Upper lobe of left lung (tissue), 4 donors: Measurements from ENCODE around the gene N4BP2L2.

ENCODE experiments used
- EP300 ChIP-seq, 4 donors: sonication (generic); formaldehyde crosslinking; IDR thresholded peaks; one replicate each; pipeline ENCODE4 v1.5.1; 2017; ENCODE audit warnings: antibody characterized with exemption in 4 of 4, control low read depth in 2 of 4
- POLR2A ChIP-seq, 4 donors: fragments of 450-650 bp; IDR thresholded peaks; one replicate each; pipeline ENCODE4 v1.5.1; 2016 to 2017; ENCODE audit warnings: antibody characterized with exemption in 4 of 4, mild to moderate bottlenecking in 2 of 4
- POLR2AphosphoS5 ChIP-seq, 2 donors: sonication (generic); formaldehyde crosslinking; IDR thresholded peaks; one replicate each; pipeline ENCODE4 v1.5.1; 2017; ENCODE audit warnings: antibody characterized with exemption in 2 of 2
- TF ChIP-seq, protein P1 (sequence below), 6 experiments: fragments of 450-650 bp in 4 of 6; fragments of 200-600 bp in 2 of 6; sonication (generic) in 2 of 6; IDR thresholded peaks; one replicate each; pipeline ENCODE4 v1.5.1; 2016 to 2019; ENCODE audit warnings: antibody characterized with exemption in 6 of 6

DNA sequence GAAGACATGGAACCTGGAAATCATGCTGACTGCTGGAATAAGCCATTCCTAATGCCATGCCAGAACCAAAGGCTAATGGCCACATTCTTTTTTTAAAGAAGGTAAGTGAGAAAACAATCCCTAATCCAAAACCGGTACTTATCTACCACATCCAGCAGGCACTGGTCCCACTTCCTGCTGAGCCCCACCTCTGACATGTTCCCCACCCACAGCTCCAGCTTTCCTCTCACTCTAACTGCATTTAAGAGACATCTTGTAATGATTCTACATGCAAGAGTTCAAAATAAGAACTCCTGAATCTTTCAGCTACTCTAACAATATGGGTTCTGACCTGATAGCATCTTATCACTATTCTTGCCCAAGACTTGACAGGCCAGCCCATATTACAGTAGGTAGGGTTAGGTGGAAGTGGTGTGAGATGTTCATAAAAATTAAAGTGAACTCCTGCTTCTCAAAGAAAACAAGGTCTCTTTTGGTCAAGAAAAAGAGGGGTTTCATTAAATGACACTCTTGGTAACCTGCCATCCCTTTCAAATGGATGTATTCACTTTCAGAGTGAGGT lies 41.9 kb downstream of the N4BP2L2 start:
- TF ChIP-seq POLR2A (IDR thresholded peaks at IDR 0.05) = no peak
- no peak for TF ChIP-seq POLR2AphosphoS5 (IDR thresholded peaks at IDR 0.05)
- TF ChIP-seq, protein P1, sequence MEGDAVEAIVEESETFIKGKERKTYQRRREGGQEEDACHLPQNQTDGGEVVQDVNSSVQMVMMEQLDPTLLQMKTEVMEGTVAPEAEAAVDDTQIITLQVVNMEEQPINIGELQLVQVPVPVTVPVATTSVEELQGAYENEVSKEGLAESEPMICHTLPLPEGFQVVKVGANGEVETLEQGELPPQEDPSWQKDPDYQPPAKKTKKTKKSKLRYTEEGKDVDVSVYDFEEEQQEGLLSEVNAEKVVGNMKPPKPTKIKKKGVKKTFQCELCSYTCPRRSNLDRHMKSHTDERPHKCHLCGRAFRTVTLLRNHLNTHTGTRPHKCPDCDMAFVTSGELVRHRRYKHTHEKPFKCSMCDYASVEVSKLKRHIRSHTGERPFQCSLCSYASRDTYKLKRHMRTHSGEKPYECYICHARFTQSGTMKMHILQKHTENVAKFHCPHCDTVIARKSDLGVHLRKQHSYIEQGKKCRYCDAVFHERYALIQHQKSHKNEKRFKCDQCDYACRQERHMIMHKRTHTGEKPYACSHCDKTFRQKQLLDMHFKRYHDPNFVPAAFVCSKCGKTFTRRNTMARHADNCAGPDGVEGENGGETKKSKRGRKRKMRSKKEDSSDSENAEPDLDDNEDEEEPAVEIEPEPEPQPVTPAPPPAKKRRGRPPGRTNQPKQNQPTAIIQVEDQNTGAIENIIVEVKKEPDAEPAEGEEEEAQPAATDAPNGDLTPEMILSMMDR (IDR thresholded peaks at IDR 0.05) = no peak
- TF ChIP-seq EP300 (IDR thresholded peaks at IDR 0.05) = no peak
